ENCODE data around the gene EPHB4.

EPHB4 gene

DNA sequence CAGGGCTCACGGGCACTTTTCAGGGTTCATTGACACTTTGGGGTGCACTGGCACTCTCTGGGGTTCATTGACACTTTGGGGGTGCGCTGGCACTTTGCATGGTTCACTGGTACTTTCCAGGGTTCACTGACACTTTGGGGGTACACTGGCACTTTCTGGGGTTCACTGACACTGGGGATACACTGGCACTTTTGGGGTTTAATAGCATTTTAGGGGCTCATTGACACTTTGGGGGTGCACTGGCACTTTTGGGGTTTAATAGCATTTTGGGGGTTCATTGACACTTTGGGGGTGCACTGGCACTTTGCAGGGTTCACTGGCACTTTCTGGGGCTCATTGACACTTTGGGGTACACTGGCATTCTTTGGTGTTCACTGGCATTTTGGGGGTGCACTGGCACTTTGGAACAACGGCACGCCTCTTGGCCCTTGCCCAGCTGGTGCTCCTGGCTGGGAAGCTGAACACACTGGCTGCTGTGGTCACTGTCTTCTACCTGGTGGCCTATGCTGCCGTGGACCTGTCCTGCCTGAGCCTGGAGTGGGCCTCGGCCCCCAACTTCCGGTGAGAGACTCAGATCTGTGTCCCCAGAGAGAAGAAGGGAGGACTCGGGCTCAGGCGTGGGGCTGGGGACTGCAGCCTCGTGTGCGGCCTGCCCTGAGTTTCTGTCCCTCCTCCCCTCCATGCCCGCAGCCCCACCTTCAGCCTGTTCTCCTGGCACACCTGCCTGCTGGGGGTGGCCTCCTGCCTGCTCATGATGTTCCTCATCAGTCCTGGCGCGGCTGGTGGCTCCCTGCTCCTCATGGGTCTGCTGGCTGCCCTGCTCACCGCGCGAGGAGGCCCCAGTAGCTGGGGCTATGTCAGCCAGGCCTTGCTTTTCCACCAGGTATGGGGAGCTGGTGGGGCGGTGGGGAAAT, 33.6 kb upstream of the EPHB4 start:
- H3K9me3 ChIP-seq (ENCODE audit: control insufficient read depth, insufficient read depth, low read depth, low read length): no peaks in the 10 kb centered on the region
- CTCF ChIA-PET: no interaction called here
- H3K36me3 ChIP-seq (ENCODE audit: control insufficient read depth in 2 of 2, insufficient read depth in 1 of 2, low read length in 2 of 2): peaks cover 0 to 9% of the 10 kb centered on the region in 2 experiments; a peak in 2 of 3 replicates
- no peak overlapping the region for H3K4me3 ChIP-seq (ENCODE audit: low read depth, low read length)
- no peak overlapping the region for H3K27ac ChIP-seq (ENCODE audit: extremely low read depth, low read depth, low read length)
- H3K4me1 ChIP-seq (ENCODE audit: control insufficient read depth, insufficient read depth, low read length): no peaks in the 10 kb centered on the region
- TF ChIP-seq ZNF777 (tag by site-specific recombination; IDR thresholded peaks at IDR 0.05; ENCODE audit: borderline replicate concordance) (no peak), ZBTB10 (tag by site-specific recombination; IDR thresholded peaks at IDR 0.05) (peak; percentile 100), GLIS1 (tag by site-specific recombination; IDR thresholded peaks at IDR 0.05) (0 out of 2 replicates have a peak, but pooled peaks have one; percentile 25), ZNF266 (tag by site-specific recombination; IDR thresholded peaks at IDR 0.05; ENCODE audit: low read depth) (no peak), GLIS2 (tag by site-specific recombination; IDR thresholded peaks at IDR 0.05) (0 out of 2 replicates have a peak, but pooled peaks have one; percentile 7)
- TF ChIP-seq, protein P1, sequence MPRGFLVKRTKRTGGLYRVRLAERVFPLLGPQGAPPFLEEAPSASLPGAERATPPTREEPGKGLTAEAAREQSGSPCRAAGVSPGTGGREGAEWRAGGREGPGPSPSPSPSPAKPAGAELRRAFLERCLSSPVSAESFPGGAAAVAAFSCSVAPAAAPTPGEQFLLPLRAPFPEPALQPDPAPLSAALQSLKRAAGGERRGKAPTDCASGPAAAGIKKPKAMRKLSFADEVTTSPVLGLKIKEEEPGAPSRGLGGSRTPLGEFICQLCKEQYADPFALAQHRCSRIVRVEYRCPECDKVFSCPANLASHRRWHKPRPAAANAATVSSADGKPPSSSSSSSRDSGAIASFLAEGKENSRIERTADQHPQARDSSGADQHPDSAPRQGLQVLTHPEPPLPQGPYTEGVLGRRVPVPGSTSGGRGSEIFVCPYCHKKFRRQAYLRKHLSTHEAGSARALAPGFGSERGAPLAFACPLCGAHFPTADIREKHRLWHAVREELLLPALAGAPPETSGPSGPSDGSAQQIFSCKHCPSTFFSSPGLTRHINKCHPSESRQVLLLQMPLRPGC (tag by site-specific recombination; IDR thresholded peaks at IDR 0.05): no peak
- POLR2A ChIA-PET: interaction anchor here (1.2 kb wide), 1 partner anchor 9 kb away, joined by 4 read pairs; the partner anchor contains the start of gene SLC12A9

DNA sequence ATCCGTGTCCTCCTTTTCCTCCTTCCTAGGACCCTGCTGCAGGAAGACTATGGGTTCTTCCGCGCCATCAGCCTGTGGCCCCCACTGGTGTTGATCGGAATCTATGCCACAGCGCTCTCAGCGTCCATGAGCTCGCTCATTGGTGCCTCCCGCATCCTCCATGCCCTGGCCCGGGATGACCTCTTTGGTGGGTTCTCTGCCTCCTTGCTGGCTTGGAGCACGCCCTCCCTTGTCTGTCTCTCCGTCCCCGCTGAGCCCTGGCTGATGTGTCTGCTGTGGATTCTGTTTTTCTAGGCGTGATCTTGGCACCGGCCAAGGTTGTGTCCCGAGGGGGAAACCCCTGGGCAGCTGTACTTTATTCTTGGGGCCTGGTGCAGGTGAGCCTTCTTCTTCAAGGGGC, 32.5 kb upstream of the EPHB4 start:
- H3K27ac ChIP-seq (ENCODE audit: extremely low read depth, low read depth, low read length): no peak overlapping the region
- TF ChIP-seq ZBTB17 (tag by site-specific recombination; IDR thresholded peaks at IDR 0.05) (0 out of 2 replicates have a peak, but pooled peaks have one; percentile 21), MEIS1 (CRISPR knock-in tag; IDR thresholded peaks at IDR 0.05; ENCODE audit: borderline replicate concordance) (no peak)
- H3K4me1 ChIP-seq (ENCODE audit: control insufficient read depth, insufficient read depth, low read length): no peaks in the 10 kb centered on the region
- H3K9me3 ChIP-seq (ENCODE audit: control insufficient read depth, insufficient read depth, low read depth, low read length): no peaks in the 10 kb centered on the region
- H3K4me3 ChIP-seq (ENCODE audit: low read depth, low read length): no peak overlapping the region
- ChIA-PET CTCF (interaction anchor here (1.3 kb wide), 1 partner anchor 59 kb away, joined by 5 read pairs; no protein-coding TSS in a partner anchor), POLR2A (interaction anchor here (1.2 to 1.8 kb wide), 3 partner anchors 10 to 274 kb away, joined by 3 to 9 read pairs (median 3); partner anchors contain the start of genes FBXO24 and SRRT)
- peaks cover 0 to 9% of the 10 kb centered on the region in 2 experiments; a peak in 2 of 3 replicates for H3K36me3 ChIP-seq (ENCODE audit: control insufficient read depth in 2 of 2, insufficient read depth in 1 of 2, low read length in 2 of 2)

- Histone ChIP-seq H3K36me3 (ENCODE audit: control insufficient read depth in 2 of 2, insufficient read depth in 1 of 2, low read length in 2 of 2) (peaks cover 0 to 9% of the 10 kb centered on the region in 2 experiments; a peak in 2 of 3 replicates), H3K4me3 (ENCODE audit: low read depth, low read length) (no peak overlapping the region), H3K27ac (ENCODE audit: extremely low read depth, low read depth, low read length) (no peak overlapping the region), H3K4me1 (ENCODE audit: control insufficient read depth, insufficient read depth, low read length) (peaks cover 3% of the 10 kb centered on the region; the same call in 1 of the 2 replicates), H3K9me3 (ENCODE audit: control insufficient read depth, insufficient read depth, low read depth, low read length) (no peaks in the 10 kb centered on the region)
- POLR2A ChIA-PET: interaction anchor here (0.6 to 2.4 kb wide), 2 partner anchors 18 to 228 kb away, joined by 4 to 9 read pairs; partner anchors contain the start of gene SRRT
- CTCF ChIA-PET: interaction anchor here (0.7 kb wide), 1 partner anchor 403 kb away, joined by 3 read pairs; no protein-coding TSS in a partner anchor
- TF ChIP-seq ZIC2 (tag by site-specific recombination; IDR thresholded peaks at IDR 0.05) (peak; percentile 16; the same call in 1 of the 2 replicates), ZNF692 (tag by site-specific recombination; IDR thresholded peaks at IDR 0.05) (no peak)
Measured at GRCh38 chr7:100856871-100857282, 29.6 kb upstream of the EPHB4 start.
